Loucy (cell line): ENCODE measurements around the gene ROGDI.

ENCODE experiments used
- H2AFZ ChIP-seq: fragments of 200-600 bp; sonication (generic); 2 replicates; pipeline ENCODE4 v1.6.0; 2016; ENCODE audit warnings: antibody characterized with exemption, mild to moderate bottlenecking, low read length, moderate library complexity
- H3F3A ChIP-seq: fragments of 200-600 bp; 2 replicates; pipeline ENCODE4 v1.6.0; 2016; ENCODE audit warnings: antibody characterized with exemption, low read depth, mild to moderate bottlenecking
- H3K27me3 ChIP-seq: fragments of 200-600 bp; sonication (generic); 2 replicates; pipeline ENCODE4 v1.6.1; 2014; ENCODE audit warnings: low read length, mild to moderate bottlenecking; ENCODE audit not compliant: insufficient read depth, poor library complexity, severe bottlenecking
- H3K36me3 ChIP-seq: fragments of 200-600 bp; sonication (generic); 2 replicates; pipeline ENCODE4 v1.6.1; 2016; ENCODE audit warnings: low read length; ENCODE audit not compliant: insufficient read depth
- H3K4me1 ChIP-seq: fragments of 200-600 bp; sonication (generic); 2 replicates; pipeline ENCODE4 v1.5.1; 2014; ENCODE audit warnings: low read length, mild to moderate bottlenecking; ENCODE audit not compliant: insufficient read depth, poor library complexity, severe bottlenecking
- H3K4me2 ChIP-seq: fragments of 200-600 bp; sonication (generic); 2 replicates; pipeline ENCODE4 v1.6.0; 2014; ENCODE audit warnings: antibody characterized with exemption, low read length, low read depth, mild to moderate bottlenecking; ENCODE audit not compliant: poor library complexity, severe bottlenecking
- H3K4me3 ChIP-seq: fragments of 200-600 bp; sonication (generic); 2 replicates; pipeline ENCODE4 v1.5.1; 2014; ENCODE audit warnings: low read length, mild to moderate bottlenecking, mixed read lengths; ENCODE audit not compliant: poor library complexity, severe bottlenecking
- H3K79me2 ChIP-seq: fragments of 200-600 bp; sonication (generic); 2 replicates; pipeline ENCODE4 v1.6.1; 2014; ENCODE audit warnings: low read length; ENCODE audit not compliant: insufficient read depth
- H3K9ac ChIP-seq: fragments of 200-600 bp; sonication (generic); 2 replicates; pipeline ENCODE4 v1.6.0; 2014; ENCODE audit warnings: mild to moderate bottlenecking, low read depth, low read length, moderate library complexity; ENCODE audit not compliant: poor library complexity, severe bottlenecking
- H3K9me2 ChIP-seq: fragments of 200-600 bp; sonication (generic); replicated peaks from 2 replicates; pipeline ENCODE4 v1.6.1; 2016; ENCODE audit warnings: low read depth, low read length, mixed read lengths
- H3K9me3 ChIP-seq: fragments of 200-600 bp; sonication (generic); 2 replicates; pipeline ENCODE4 v1.6.1; 2014; ENCODE audit warnings: mild to moderate bottlenecking, antibody characterized with exemption, low read length, low read depth; ENCODE audit not compliant: insufficient read depth
- H4K20me1 ChIP-seq: fragments of 200-600 bp; sonication (generic); 2 replicates; pipeline ENCODE4 v1.6.0; 2014; ENCODE audit warnings: antibody characterized with exemption, low read length, mild to moderate bottlenecking; ENCODE audit not compliant: insufficient read depth, poor library complexity, severe bottlenecking
- CTCF ChIP-seq: fragments of 200-600 bp; sonication (generic); conservative IDR thresholded peaks from 2 replicates; pipeline ENCODE4 v1.5.1; 2014; ENCODE audit warnings: mild to moderate bottlenecking, antibody characterized with exemption, low read length
- EZH2phosphoT487 ChIP-seq: fragments of 200-600 bp; IDR thresholded peaks from 2 replicates; pipeline ENCODE4 v1.6.1; 2018; ENCODE audit warnings: antibody characterized with exemption, mild to moderate bottlenecking, moderate library complexity, borderline replicate concordance

ROGDI gene

GRCh38 chr16:4846901-4847773 is 44.7 kb upstream of the ROGDI start, which contains the start of the genes GLYR1 and UBN1:
GLYR1 (minus strand) TSS chr16:4847288; CDS start chr16:4847265, 23 bp downstream.
UBN1 (plus strand) TSS chr16:4847481; CDS start chr16:4852918, 5,437 bp downstream.
- Histone ChIP-seq H3K79me2 (peaks cover 78% of the 10 kb centered on the region), H3K9ac (peak within 1 kb of the TSS; percentile 85), H3K4me2 (peak within 1 kb of the TSS; percentile 91), H4K20me1 (peaks cover 47% of the 10 kb centered on the region), H3K9me3 (no peaks in the 10 kb centered on the region), H3F3A (no peaks in the 10 kb centered on the region), H3K9me2 (no peaks in the 10 kb centered on the region), H3K4me3 (peak within 1 kb of the TSS; percentile 85), H3K27me3 (no peaks in the 10 kb centered on the region), H3K36me3 (peaks cover 3% of the 10 kb centered on the region; the same call in 1 of the 2 replicates), H2AFZ (peak within 1 kb of the TSS; percentile 67), H3K4me1 (peaks cover 20% of the 10 kb centered on the region)
- TF ChIP-seq CTCF (no peak), EZH2phosphoT487 (no peak)

GRCh38 chr16:4846503-4846900 is 44.1 kb upstream of the ROGDI start:
- Histone ChIP-seq H3K9me3 (no peaks in the 10 kb centered on the region), H3K27me3 (no peaks in the 10 kb centered on the region), H3F3A (no peaks in the 10 kb centered on the region), H3K4me1 (peaks cover 19% of the 10 kb centered on the region), H3K36me3 (peaks cover 7% of the 10 kb centered on the region; the same call in 1 of the 2 replicates), H3K9me2 (no peaks in the 10 kb centered on the region), H3K79me2 (peaks cover 72% of the 10 kb centered on the region), H3K4me2 (peak overlapping the region; percentile 91), H2AFZ (peak overlapping the region; percentile 67), H3K9ac (peak overlapping the region; percentile 85), H4K20me1 (peaks cover 47% of the 10 kb centered on the region), H3K4me3 (peak overlapping the region; percentile 85)
- TF ChIP-seq EZH2phosphoT487, result no peak
- no peak for TF ChIP-seq CTCF

- no peaks in the 10 kb centered on the region for H3K4me1 ChIP-seq
- H3K9me2 ChIP-seq, result no peaks in the 10 kb centered on the region
- no peaks in the 10 kb centered on the region for H3K27me3 ChIP-seq
- no peaks in the 10 kb centered on the region for H3F3A ChIP-seq
- TF ChIP-seq CTCF (no peak), EZH2phosphoT487 (no peak)
- H3K9me3 ChIP-seq, result no peaks in the 10 kb centered on the region
- no peak overlapping the region for H2AFZ ChIP-seq
- H3K36me3 ChIP-seq, result peaks cover 24% of the 10 kb centered on the region; the same call in 1 of the 2 replicates
- no peak overlapping the region for H3K4me2 ChIP-seq
- peaks cover 10% of the 10 kb centered on the region for H4K20me1 ChIP-seq
- no peak overlapping the region for H3K9ac ChIP-seq
- H3K4me3 ChIP-seq, result no peak overlapping the region
- H3K79me2 ChIP-seq, result peaks cover 21% of the 10 kb centered on the region
These were observed 38.6 kb upstream of the ROGDI start for GRCh38 chr16:4840984-4841383.
